GM12878 (cell line): ENCODE results near the gene GIMAP8. TPM values are rescaled to one million over a fixed set of nuclear protein-coding genes. Genes with fewer than 3 reads are reported as not detected.

Experiments used
- ATAC-seq: fragments of 200-7000 bp; cut with Tn5 transposase; 3 replicates; pipeline ENCODE4 v1.9.1; 2020; ENCODE audit warnings: mild to moderate bottlenecking, moderate library complexity
- BruUV-seq: library from RNA; stranded (reverse); fragments of 400-500 nt; replicated peaks from 2 replicates; lab custom pipeline; 2021; lab: Mats Ljungman, UMichigan
- CTCF ChIA-PET: fragments of 300-600 bp; sonication (Branson Sonifier 250); formaldehyde crosslinking; extraction: SDS; loops from one replicate; lab custom pipeline; 2021; ENCODE audit warnings: inconsistent platforms; lab: Yijun Ruan, JAX
- POLR2A ChIA-PET: fragments of 350-600 bp; formaldehyde crosslinking; extraction: SDS; loops from one replicate; lab custom pipeline; 2021; ENCODE audit warnings: inconsistent platforms; lab: Charles Lee
- RAD21 ChIA-PET: fragments of 300-600 bp; sonication (Branson Sonifier 250); formaldehyde crosslinking; loops from one replicate; lab custom pipeline; 2023; ENCODE audit warnings: antibody characterized with exemption; ENCODE audit not compliant: unreplicated experiment; lab: Charles Lee
- SMC1A ChIA-PET: fragments of 300-600 bp; sonication (Branson Sonifier 250); formaldehyde crosslinking; loops from one replicate; lab custom pipeline; 2023; ENCODE audit not compliant: unreplicated experiment, uncharacterized antibody; lab: Charles Lee
- DNase-seq: peaks from one replicate; pipeline ENCODE4 v3.0.0-alpha.2; 2011; ENCODE audit warnings: low read depth, low spot score
- FAIRE-seq: peaks from 3 replicates; lab custom pipeline; 2011; peaks lifted over from hg19 to GRCh38; lab: Jason Lieb, UNC
- H2AFZ ChIP-seq: 2 replicates; pipeline ENCODE4 v1.6.0; 2011; ENCODE audit warnings: low read depth, low read length, control low read depth; ENCODE audit not compliant: control insufficient read depth
- H3K27ac ChIP-seq: 2 replicates; pipeline ENCODE4 v1.5.1; 2011; ENCODE audit warnings: control low read depth; ENCODE audit not compliant: control insufficient read depth, insufficient read depth
- H3K27me3 ChIP-seq, 2 experiments: replicated peaks in 1 of 2; 2 replicates each; pipeline versions ENCODE4 v1.6.0 to v1.6.1; 2011; ENCODE audit warnings: low read length in 1 of 2; ENCODE audit not compliant: control insufficient read depth in 2 of 2, insufficient read depth in 2 of 2
- H3K36me3 ChIP-seq, 2 experiments: 2 replicates each; pipeline ENCODE4 v1.5.1; 2011; ENCODE audit warnings: low read length in 1 of 2; ENCODE audit not compliant: control insufficient read depth in 2 of 2, insufficient read depth in 2 of 2
- H3K4me1 ChIP-seq: 2 replicates; pipeline ENCODE4 v1.6.1; 2011; ENCODE audit warnings: mild to moderate bottlenecking, low read length, moderate library complexity, mixed read lengths; ENCODE audit not compliant: control insufficient read depth, insufficient read depth
- H3K4me2 ChIP-seq: 2 replicates; pipeline ENCODE4 v1.6.0; 2011; ENCODE audit warnings: control low read depth; ENCODE audit not compliant: control insufficient read depth, insufficient read depth
- H3K4me3 ChIP-seq: fragments of 200-600 bp; sonication (generic); 2 replicates; pipeline ENCODE4 v1.5.1; 2016
- H3K79me2 ChIP-seq: 2 replicates; pipeline ENCODE4 v1.6.0; 2011; ENCODE audit warnings: low read length; ENCODE audit not compliant: control insufficient read depth, insufficient read depth
- H3K9ac ChIP-seq: 2 replicates; pipeline ENCODE4 v1.8.0; 2011; ENCODE audit warnings: low read length, control low read depth, mixed read lengths; ENCODE audit not compliant: control insufficient read depth, insufficient read depth
- H3K9me3 ChIP-seq: replicated peaks from 3 replicates; pipeline ENCODE4 v1.5.1; 2011; ENCODE audit warnings: mild to moderate bottlenecking, low read length; ENCODE audit not compliant: control insufficient read depth, insufficient read depth
- H4K20me1 ChIP-seq: 2 replicates; pipeline ENCODE4 v1.6.0; 2011; ENCODE audit not compliant: control insufficient read depth, insufficient read depth
- ASH2L ChIP-seq: fragments of 300-600, 200-600 bp; sonication (generic); IDR thresholded peaks from 2 replicates; pipeline ENCODE4 v1.6.1; 2017; ENCODE audit warnings: low read depth, mild to moderate bottlenecking, borderline replicate concordance
- CBX5 ChIP-seq: sonication (generic); IDR thresholded peaks from 2 replicates; pipeline ENCODE4 v1.6.1; 2016; ENCODE audit warnings: low read depth, moderate library complexity, mild to moderate bottlenecking, inconsistent platforms
- CREM ChIP-seq: IDR thresholded peaks from 2 replicates; pipeline ENCODE4 v1.6.1; 2014; ENCODE audit warnings: antibody characterized with exemption, low read depth
- ETV6 ChIP-seq, 2 experiments: fragments of 450-650 bp in 1 of 2; IDR thresholded peaks in 1 of 2; conservative IDR thresholded peaks in 1 of 2; 2 replicates each; pipeline ENCODE4 v1.6.1; 2014; ENCODE audit warnings: antibody characterized with exemption in 1 of 2, borderline replicate concordance in 1 of 2, low read depth in 1 of 2, mild to moderate bottlenecking in 1 of 2, moderate library complexity in 1 of 2
- GATAD2B ChIP-seq: fragments of 450-650 bp; conservative IDR thresholded peaks from 2 replicates; pipeline ENCODE4 v1.6.1; 2017; ENCODE audit warnings: low read depth, mild to moderate bottlenecking, moderate library complexity
- IKZF1 ChIP-seq: fragments of 450-650 bp; conservative IDR thresholded peaks from 2 replicates; pipeline ENCODE4 v1.6.1; 2017; ENCODE audit warnings: antibody characterized with exemption, mild to moderate bottlenecking
- MEF2B ChIP-seq: fragments of 450-650 bp; IDR thresholded peaks from 2 replicates; pipeline ENCODE4 v1.6.1; 2018; ENCODE audit warnings: mild to moderate bottlenecking, moderate library complexity; ENCODE audit not compliant: partially characterized antibody, poor library complexity, severe bottlenecking
- PAX8 ChIP-seq: fragments of 450-650 bp; IDR thresholded peaks from 2 replicates; pipeline ENCODE4 v1.6.1; 2017; ENCODE audit warnings: mild to moderate bottlenecking, moderate library complexity
- PML ChIP-seq: IDR thresholded peaks from 2 replicates; pipeline ENCODE4 v1.6.1; 2012; ENCODE audit warnings: low read length, inconsistent platforms
- POLR2AphosphoS5 ChIP-seq: IDR thresholded peaks from 2 replicates; pipeline ENCODE4 v1.6.1; 2011; ENCODE audit warnings: mild to moderate bottlenecking, low read length, inconsistent platforms
- POU2F2 ChIP-seq: IDR thresholded peaks from 3 replicates; pipeline ENCODE4 v1.6.1; 2011; ENCODE audit warnings: low read depth, mild to moderate bottlenecking, low read length, borderline replicate concordance
- SP1 ChIP-seq: IDR thresholded peaks from one replicate; pipeline ENCODE4 v1.6.1; 2011; ENCODE audit warnings: low read depth, low read length
- STAT1 ChIP-seq: fragments of 450-650 bp; conservative IDR thresholded peaks from 2 replicates; pipeline ENCODE4 v1.6.1; 2014; ENCODE audit warnings: antibody characterized with exemption, mild to moderate bottlenecking
- ZNF24 ChIP-seq: fragments of 450-650 bp; IDR thresholded peaks from 2 replicates; pipeline ENCODE4 v1.6.1; 2017; ENCODE audit warnings: antibody characterized with exemption, mild to moderate bottlenecking
- ZNF622 ChIP-seq: fragments of 450-650 bp; IDR thresholded peaks from 2 replicates; pipeline ENCODE4 v1.6.1; 2017; ENCODE audit warnings: mild to moderate bottlenecking, inconsistent platforms
- WGBS: methylation state at CpG from one replicate; pipeline ENCODE4 v1.1.6; 2016; ENCODE audit warnings: low lambda C conversion rate; ENCODE audit not compliant: insufficient replicate concordance, insufficient coverage; ENCODE audit errors: missing lambda C conversion rate; 5-methylcytosine and 5-hydroxymethylcytosine counted together
- in situ Hi-C: fragments of 300-500 bp; cut with MboI; formaldehyde crosslinking; loops from 9 replicates; pipeline ENCODE4 v1.14.3; 2018; ENCODE audit warnings: mixed read lengths
- intact Hi-C: fragments of 100-400 bp; cut with micrococcal nuclease; formaldehyde crosslinking; loops from one replicate; pipeline ENCODE4 v1.14.2; 2022; ENCODE audit not compliant: unreplicated experiment
- polyA plus RNA-seq, 11 experiments: library from polyadenylated mRNA; depleted of rRNA in 4 of 11; unstranded in 6 of 11; stranded (reverse) in 5 of 11; fragments of >200 nt; fragmentation: Nextera tagmentation in 4 of 11; fragmentation: Illumina TruSeq in 1 of 11; extraction: Ambion mirVana in 4 of 11; extraction: Trizol in 1 of 11; gene quantifications; 1 replicate in 1 of 11; 2 replicates in 10 of 11; pipeline versions ENCODE4 v1.2.1 to v1.2.3, GENCODE V29; 2011 to 2016; ENCODE audit warnings: inconsistent platforms in 2 of 11, missing spikeins in 2 of 11, low read depth in 1 of 11
- total RNA-seq, 4 experiments: library from RNA; depleted of rRNA in 3 of 4; stranded (reverse); fragments of >200 nt in 3 of 4; fragmentation: Illumina TruSeq in 1 of 4; extraction: Trizol in 1 of 4; gene quantifications; 2 replicates each; pipeline versions ENCODE4 v1.2.1 to v1.2.3, GENCODE V29; 2013 to 2021
- TF ChIP-seq, protein P1 (sequence below): fragments of 450-650 bp; formaldehyde crosslinking; IDR thresholded peaks from 2 replicates; pipeline ENCODE4 v1.4.0; 2022; ENCODE audit warnings: mild to moderate bottlenecking, moderate library complexity
- TF ChIP-seq, protein P2 (sequence below): IDR thresholded peaks from 2 replicates; pipeline ENCODE4 v1.6.1; 2012; ENCODE audit warnings: low read depth, low read length, improper control_type of control experiment

The GIMAP8 gene
- total and polyA plus RNA-seq, 10 of the 15 experiments (the other 5 are each of a cell fraction or from before 2014, with no cell fraction given) = 0.66 to 9.7 (median 4.7) TPM

DNA sequence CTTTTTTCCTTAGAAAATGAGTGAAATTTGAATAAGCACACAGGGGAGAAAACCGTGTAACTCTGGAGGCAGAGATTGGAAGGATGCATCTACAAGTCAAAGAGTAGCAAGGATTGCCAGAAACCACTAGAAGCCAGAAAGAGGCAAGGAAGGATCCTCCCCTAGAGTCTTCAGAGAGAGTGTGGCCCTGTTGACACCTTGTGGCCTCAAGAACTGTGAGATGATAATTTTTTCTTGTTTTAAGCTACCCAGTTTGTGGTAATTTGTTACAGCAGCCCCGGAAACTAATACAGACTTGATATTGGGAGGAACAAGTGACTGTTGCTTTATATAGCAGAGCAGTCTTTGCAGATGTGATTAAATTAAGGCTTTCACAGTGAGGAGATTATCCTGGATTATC is 60.6 kb downstream of the GIMAP8 start:
- ATAC-seq = no peak
- CTCF ChIA-PET = interaction anchor here (1.0 kb wide), 1 partner anchor 245 kb away, joined by 3 read pairs; no protein-coding TSS in a partner anchor
- no peak overlapping the region for H3K4me2 ChIP-seq
- H3K9ac ChIP-seq = no peak overlapping the region
- no peak for DNase-seq
- no peaks in the 10 kb centered on the region for H3K36me3 ChIP-seq
- H3K9me3 ChIP-seq = no peaks in the 10 kb centered on the region; the same call in 2 of the 3 replicates
- no peak overlapping the region for H3K4me3 ChIP-seq
- RAD21 ChIA-PET = no interaction called here
- intact Hi-C loops = no loop called here
- SMC1A ChIA-PET = no interaction called here
- BruUV-seq = no TSS peak
- H3K27ac ChIP-seq = no peak overlapping the region
- no peak overlapping the region for H2AFZ ChIP-seq
- no peak for TF ChIP-seq IKZF1
- peaks cover 9% of the 10 kb centered on the region for H3K79me2 ChIP-seq
- no peak for FAIRE-seq
- no peaks in the 10 kb centered on the region for H3K27me3 ChIP-seq
- no peaks in the 10 kb centered on the region for H4K20me1 ChIP-seq
- in situ Hi-C loops = no loop called here
- POLR2A ChIA-PET = no interaction called here
- no peaks in the 10 kb centered on the region; the same call in 1 of the 2 replicates for H3K4me1 ChIP-seq
- WGBS = 64% methylated on average over 2 of the region's 2 CpGs

DNA sequence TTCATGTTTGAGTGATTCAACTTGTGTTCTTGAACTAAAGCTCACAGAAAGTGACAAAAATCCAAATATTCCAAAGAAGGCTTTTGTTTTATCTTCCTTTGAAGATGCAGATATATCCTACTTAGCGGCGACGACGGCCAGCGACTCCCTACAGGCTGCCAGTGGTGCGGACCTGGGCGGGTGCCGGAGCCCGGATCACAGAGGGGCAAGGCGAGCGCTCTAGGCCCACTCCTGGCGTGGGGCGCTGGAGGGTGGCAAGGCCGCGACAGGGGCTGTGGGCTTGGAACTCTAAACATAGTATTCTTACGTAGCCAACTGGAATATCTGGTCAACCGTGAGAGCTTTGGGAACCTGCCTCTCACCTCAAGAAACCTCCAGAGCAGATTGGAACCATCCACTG is 63.3 kb downstream of the GIMAP8 start:
- SMC1A ChIA-PET = no interaction called here
- intact Hi-C loops = no loop called here
- ATAC-seq (no peak), FAIRE-seq (no peak), DNase-seq (no peak)
- POLR2A ChIA-PET = no interaction called here
- RAD21 ChIA-PET = no interaction called here
- CTCF ChIA-PET = interaction anchor here (1.5 kb wide), 1 partner anchor 241 kb away, joined by 4 read pairs; no protein-coding TSS in a partner anchor
- Histone ChIP-seq H3K9me3 (no peaks in the 10 kb centered on the region; the same call in 2 of the 3 replicates), H3K4me3 (no peak overlapping the region), H3K4me2 (no peak overlapping the region), H2AFZ (no peak overlapping the region), H3K4me1 (no peaks in the 10 kb centered on the region; the same call in 1 of the 2 replicates), H4K20me1 (no peaks in the 10 kb centered on the region), H3K36me3 (no peaks in the 10 kb centered on the region), H3K9ac (no peak overlapping the region), H3K27me3 (no peaks in the 10 kb centered on the region), H3K27ac (no peak overlapping the region), H3K79me2 (peaks cover 21% of the 10 kb centered on the region)
- 94% methylated on average over 17 of the region's 17 CpGs for WGBS
- in situ Hi-C loops = no loop called here
- BruUV-seq = no TSS peak
- TF ChIP-seq PML (no peak), STAT1 (no peak), ZNF622 (no peak), GATAD2B (no peak), CBX5 (no peak), POU2F2 (no peak), CREM (no peak), SP1 (no peak), ZNF24 (no peak), POLR2AphosphoS5 (no peak), PAX8 (no peak), ASH2L (no peak), ETV6 (conservative IDR thresholded peaks at IDR 0.05 in 1 of 2, IDR thresholded peaks at IDR 0.05 in 1 of 2; ENCODE audit: borderline replicate concordance in 1 of 2, low read depth in 1 of 2) (no peak), MEF2B (no peak)
- TF ChIP-seq, protein P1, sequence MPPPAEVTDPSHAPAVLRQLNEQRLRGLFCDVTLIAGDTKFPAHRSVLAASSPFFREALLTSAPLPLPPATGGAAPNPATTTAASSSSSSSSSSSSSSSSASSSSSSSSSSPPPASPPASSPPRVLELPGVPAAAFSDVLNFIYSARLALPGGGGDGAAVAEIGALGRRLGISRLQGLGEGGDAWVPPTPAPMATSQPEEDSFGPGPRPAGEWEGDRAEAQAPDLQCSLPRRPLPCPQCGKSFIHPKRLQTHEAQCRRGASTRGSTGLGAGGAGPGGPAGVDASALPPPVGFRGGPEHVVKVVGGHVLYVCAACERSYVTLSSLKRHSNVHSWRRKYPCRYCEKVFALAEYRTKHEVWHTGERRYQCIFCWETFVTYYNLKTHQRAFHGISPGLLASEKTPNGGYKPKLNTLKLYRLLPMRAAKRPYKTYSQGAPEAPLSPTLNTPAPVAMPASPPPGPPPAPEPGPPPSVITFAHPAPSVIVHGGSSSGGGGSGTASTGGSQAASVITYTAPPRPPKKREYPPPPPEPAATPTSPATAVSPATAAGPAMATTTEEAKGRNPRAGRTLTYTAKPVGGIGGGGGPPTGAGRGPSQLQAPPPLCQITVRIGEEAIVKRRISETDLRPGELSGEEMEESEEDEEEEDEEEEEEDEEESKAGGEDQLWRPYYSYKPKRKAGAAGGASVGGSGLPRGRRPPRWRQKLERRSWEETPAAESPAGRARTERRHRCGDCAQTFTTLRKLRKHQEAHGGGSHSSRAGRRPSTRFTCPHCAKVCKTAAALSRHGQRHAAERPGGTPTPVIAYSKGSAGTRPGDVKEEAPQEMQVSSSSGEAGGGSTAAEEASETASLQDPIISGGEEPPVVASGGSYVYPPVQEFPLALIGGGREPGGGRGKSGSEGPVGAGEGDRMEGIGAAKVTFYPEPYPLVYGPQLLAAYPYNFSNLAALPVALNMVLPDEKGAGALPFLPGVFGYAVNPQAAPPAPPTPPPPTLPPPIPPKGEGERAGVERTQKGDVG (CRISPR knock-in tag) = no peak
- TF ChIP-seq, protein P2, sequence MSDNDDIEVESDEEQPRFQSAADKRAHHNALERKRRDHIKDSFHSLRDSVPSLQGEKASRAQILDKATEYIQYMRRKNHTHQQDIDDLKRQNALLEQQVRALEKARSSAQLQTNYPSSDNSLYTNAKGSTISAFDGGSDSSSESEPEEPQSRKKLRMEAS = no peak
